ENCODE results near the gene SLC7A6.

GRCh38 chr16:68274441-68274840 lies 10.1 kb downstream of the SLC7A6 start:
- TF ChIP-seq POLR2AphosphoS5 (IDR thresholded peaks at IDR 0.05) (no peak), POLR2A (IDR thresholded peaks at IDR 0.05) (no peak), CTCF (IDR thresholded peaks at IDR 0.05) (no peak)

All from transverse colon (tissue), 4 donors.